ENCODE data around the gene DPYSL4.

Gene DPYSL4

GRCh38 chr10:132163826-132164515 lies 22.8 kb upstream of the DPYSL4 start:
- no peak for DNase-seq (ENCODE audit: low spot score)

GRCh38 chr10:132164761-132165278 lies 21.9 kb upstream of the DPYSL4 start:
- no peak for DNase-seq (ENCODE audit: low spot score)

- no peak for DNase-seq (ENCODE audit: low spot score)
These were observed 21.2 kb upstream of the DPYSL4 start for GRCh38 chr10:132165416-132165980.

- no peak for DNase-seq (ENCODE audit: low spot score)
These were observed 20.4 kb upstream of the DPYSL4 start for GRCh38 chr10:132166216-132166950.

- DNase-seq (ENCODE audit: low spot score), result no peak
These were observed 19.6 kb upstream of the DPYSL4 start for GRCh38 chr10:132167041-132167674.

GRCh38 chr10:132167976-132168375 lies 18.8 kb upstream of the DPYSL4 start:
- no peak for DNase-seq (ENCODE audit: low spot score)

- DNase-seq (ENCODE audit: low spot score), result no peak
These were observed 18.1 kb upstream of the DPYSL4 start for GRCh38 chr10:132168571-132169030.

GRCh38 chr10:132169031-132169765 lies 17.6 kb upstream of the DPYSL4 start:
- no peak for DNase-seq (ENCODE audit: low spot score)

- DNase-seq (ENCODE audit: low spot score), result no peak
These were observed 16.8 kb upstream of the DPYSL4 start for GRCh38 chr10:132169766-132170560.

GRCh38 chr10:132170561-132171361 lies 16.0 kb upstream of the DPYSL4 start:
- DNase-seq (ENCODE audit: low spot score), result no peak

- DNase-seq (ENCODE audit: low spot score), result no peak
These were observed 14.4 kb upstream of the DPYSL4 start for GRCh38 chr10:132172091-132173066.

- DNase-seq (ENCODE audit: low spot score), result no peak
These were observed 13.6 kb upstream of the DPYSL4 start for GRCh38 chr10:132173185-132173584.

- DNase-seq (ENCODE audit: low spot score), result no peak
These were observed 12.5 kb upstream of the DPYSL4 start for GRCh38 chr10:132174237-132174636.

GRCh38 chr10:132175408-132175807 lies 11.3 kb upstream of the DPYSL4 start:
- no peak for DNase-seq (ENCODE audit: low spot score)

GRCh38 chr10:132175907-132176581 lies 10.7 kb upstream of the DPYSL4 start:
- DNase-seq (ENCODE audit: low spot score), result no peak

GRCh38 chr10:132176623-132177500 lies 9.9 kb upstream of the DPYSL4 start:
- no peak for DNase-seq (ENCODE audit: low spot score)

GRCh38 chr10:132178046-132178445 lies 8.7 kb upstream of the DPYSL4 start:
- no peak for DNase-seq (ENCODE audit: low spot score)
